K562 (cell line): ENCODE data around the gene MTHFD2. TPM values are rescaled to one million over a fixed set of nuclear protein-coding genes. Genes with fewer than 3 reads are reported as not detected.

Experiments
- CBFA2T2 ChIP-seq: fragments of 450-650 bp; conservative IDR thresholded peaks from 2 replicates; pipeline ENCODE4 v1.6.1; 2017; ENCODE audit warnings: mild to moderate bottlenecking
- CEBPB ChIP-seq: fragments of 450-650 bp; IDR thresholded peaks from 2 replicates; pipeline ENCODE4 v1.6.1; 2016; ENCODE audit warnings: missing genetic modification characterization, missing compliant biosample characterization
- DPF2 ChIP-seq: fragments of 450-650 bp; IDR thresholded peaks from 2 replicates; pipeline ENCODE4 v1.6.1; 2016
- FOXK2 ChIP-seq, 2 experiments: fragments of 450-650 bp; IDR thresholded peaks in 1 of 2; conservative IDR thresholded peaks in 1 of 2; 2 replicates each; pipeline ENCODE4 v1.6.1; 2016; ENCODE audit warnings: low read depth in 2 of 2, mild to moderate bottlenecking in 1 of 2
- GATA2 ChIP-seq: sonication (generic); formaldehyde crosslinking; IDR thresholded peaks from 2 replicates; pipeline ENCODE4 v1.4.0; 2020; ENCODE audit warnings: mild to moderate bottlenecking, missing genetic modification reagents
- HDAC2 ChIP-seq: fragments of 450-650 bp; IDR thresholded peaks from 2 replicates; pipeline ENCODE4 v1.6.1; 2016; ENCODE audit warnings: mild to moderate bottlenecking
- HDGF ChIP-seq: fragments of 450-650 bp; IDR thresholded peaks from 2 replicates; pipeline ENCODE4 v1.6.1; 2016
- JUND ChIP-seq, 2 experiments: IDR thresholded peaks; 2 replicates in 1 of 2; 3 replicates in 1 of 2; pipeline ENCODE4 v1.6.1; 2011; ENCODE audit warnings: borderline replicate concordance in 2 of 2, low read depth in 2 of 2, low read length in 2 of 2, improper control_type of control experiment in 1 of 2, missing biosample characterization in 1 of 2, missing genetic modification characterization in 1 of 2, missing genetic modification reagents in 1 of 2
- MTA2 ChIP-seq: fragments of 450-650 bp; IDR thresholded peaks from 2 replicates; pipeline ENCODE4 v1.6.1; 2016; ENCODE audit warnings: low read depth
- NCOR1 ChIP-seq: fragments of 450-650 bp; IDR thresholded peaks from 2 replicates; pipeline ENCODE4 v1.6.1; 2016; ENCODE audit warnings: mild to moderate bottlenecking, moderate library complexity
- NR2C1 ChIP-seq, 2 experiments: fragments of 450-650 bp; IDR thresholded peaks; 2 replicates each; pipeline ENCODE4 v1.6.1; 2017; ENCODE audit warnings: mild to moderate bottlenecking in 2 of 2, antibody characterized with exemption in 1 of 2, inconsistent platforms in 1 of 2, missing compliant biosample characterization in 1 of 2, missing genetic modification characterization in 1 of 2
- NRF1 ChIP-seq, 2 experiments: fragments of 450-650 bp; IDR thresholded peaks in 1 of 2; conservative IDR thresholded peaks in 1 of 2; 2 replicates each; pipeline ENCODE4 v1.6.1; 2014; ENCODE audit warnings: mild to moderate bottlenecking in 2 of 2
- PHB2 ChIP-seq: fragments of 450-650 bp; IDR thresholded peaks from 2 replicates; pipeline ENCODE4 v1.6.1; 2017; ENCODE audit warnings: low read depth
- PTBP1 ChIP-seq: fragments of 200-400 bp; formaldehyde crosslinking; IDR thresholded peaks from 2 replicates; pipeline ENCODE4 v1.6.1; 2017; ENCODE audit warnings: low read depth, low read length
- RCOR1 ChIP-seq, 2 experiments: IDR thresholded peaks; 2 replicates each; pipeline ENCODE4 v1.6.1; 2012; ENCODE audit warnings: low read depth in 2 of 2, low read length in 2 of 2, borderline replicate concordance in 1 of 2, improper control_type of control experiment in 1 of 2
- SMARCE1 ChIP-seq: fragments of 450-650 bp; IDR thresholded peaks from 2 replicates; pipeline ENCODE4 v1.7.1; 2016; ENCODE audit warnings: mild to moderate bottlenecking
- TRIM24 ChIP-seq, 2 experiments: fragments of 450-650 bp; IDR thresholded peaks; 2 replicates each; pipeline ENCODE4 v1.6.1; 2016
- ZNF175 ChIP-seq: fragments of 200-800 bp; sonication (Bioruptor generic); IDR thresholded peaks from 2 replicates; pipeline ENCODE4 v1.6.1; 2016; ENCODE audit warnings: low read depth, mild to moderate bottlenecking, missing genetic modification characterization, missing compliant biosample characterization
- ZNF586 ChIP-seq: fragments of 450-650 bp; formaldehyde crosslinking; conservative IDR thresholded peaks from 2 replicates; pipeline ENCODE4 v1.4.0; 2020; ENCODE audit warnings: mild to moderate bottlenecking, moderate library complexity
- polyA plus RNA-seq, 8 experiments: library from polyadenylated mRNA; depleted of rRNA in 4 of 8; stranded (reverse) in 5 of 8; unstranded in 3 of 8; fragments of >200 nt; fragmentation: Nextera tagmentation in 2 of 8; fragmentation: Illumina TruSeq in 1 of 8; extraction: Ambion mirVana in 2 of 8; extraction: Trizol in 1 of 8; gene quantifications; 2 replicates each; pipeline versions ENCODE4 v1.2.1 to v1.2.3, GENCODE V29; 2011 to 2014; ENCODE audit warnings: inconsistent platforms in 1 of 8, missing spikeins in 1 of 8
- total RNA-seq, 7 experiments: library from RNA; depleted of rRNA in 6 of 7; stranded (reverse); fragments of >200 nt in 6 of 7; fragmentation: Illumina TruSeq in 2 of 7; extraction: Trizol in 2 of 7; gene quantifications; 2 replicates each; pipeline versions ENCODE4 v1.2.1 to v1.2.3, GENCODE V29; 2011 to 2021; ENCODE audit warnings: low replicate concordance in 1 of 7
- TF ChIP-seq, protein P1 (sequence below): fragments of 450-650 bp; IDR thresholded peaks from 2 replicates; pipeline ENCODE4 v1.6.1; 2018; ENCODE audit not compliant: partially characterized antibody
- TF ChIP-seq, protein P2 (sequence below), 2 experiments: fragments of 250-450 bp in 1 of 2; fragments of 450-650 bp in 1 of 2; sonication (Bioruptor Pico) in 1 of 2; IDR thresholded peaks; 2 replicates each; pipeline versions ENCODE4 v1.6.1 to v1.8.0; 2016 to 2021; ENCODE audit warnings: mild to moderate bottlenecking in 2 of 2, moderate library complexity in 2 of 2, missing compliant biosample characterization in 1 of 2, missing genetic modification characterization in 1 of 2
- TF ChIP-seq, protein P3 (sequence below): sonication (generic); formaldehyde crosslinking; IDR thresholded peaks from 2 replicates; pipeline ENCODE4 v1.8.1; 2023; ENCODE audit warnings: mild to moderate bottlenecking, missing genetic modification reagents, moderate library complexity

The MTHFD2 gene
- total and polyA plus RNA-seq, 9 of the 15 experiments (the other 6 are each of a cell fraction or from before 2014, with no cell fraction given) = 113 to 520 (median 234) TPM

GRCh38 chr2:74242354-74243071 is 44.1 kb downstream of the MTHFD2 start (continued):
- TF ChIP-seq, protein P1, sequence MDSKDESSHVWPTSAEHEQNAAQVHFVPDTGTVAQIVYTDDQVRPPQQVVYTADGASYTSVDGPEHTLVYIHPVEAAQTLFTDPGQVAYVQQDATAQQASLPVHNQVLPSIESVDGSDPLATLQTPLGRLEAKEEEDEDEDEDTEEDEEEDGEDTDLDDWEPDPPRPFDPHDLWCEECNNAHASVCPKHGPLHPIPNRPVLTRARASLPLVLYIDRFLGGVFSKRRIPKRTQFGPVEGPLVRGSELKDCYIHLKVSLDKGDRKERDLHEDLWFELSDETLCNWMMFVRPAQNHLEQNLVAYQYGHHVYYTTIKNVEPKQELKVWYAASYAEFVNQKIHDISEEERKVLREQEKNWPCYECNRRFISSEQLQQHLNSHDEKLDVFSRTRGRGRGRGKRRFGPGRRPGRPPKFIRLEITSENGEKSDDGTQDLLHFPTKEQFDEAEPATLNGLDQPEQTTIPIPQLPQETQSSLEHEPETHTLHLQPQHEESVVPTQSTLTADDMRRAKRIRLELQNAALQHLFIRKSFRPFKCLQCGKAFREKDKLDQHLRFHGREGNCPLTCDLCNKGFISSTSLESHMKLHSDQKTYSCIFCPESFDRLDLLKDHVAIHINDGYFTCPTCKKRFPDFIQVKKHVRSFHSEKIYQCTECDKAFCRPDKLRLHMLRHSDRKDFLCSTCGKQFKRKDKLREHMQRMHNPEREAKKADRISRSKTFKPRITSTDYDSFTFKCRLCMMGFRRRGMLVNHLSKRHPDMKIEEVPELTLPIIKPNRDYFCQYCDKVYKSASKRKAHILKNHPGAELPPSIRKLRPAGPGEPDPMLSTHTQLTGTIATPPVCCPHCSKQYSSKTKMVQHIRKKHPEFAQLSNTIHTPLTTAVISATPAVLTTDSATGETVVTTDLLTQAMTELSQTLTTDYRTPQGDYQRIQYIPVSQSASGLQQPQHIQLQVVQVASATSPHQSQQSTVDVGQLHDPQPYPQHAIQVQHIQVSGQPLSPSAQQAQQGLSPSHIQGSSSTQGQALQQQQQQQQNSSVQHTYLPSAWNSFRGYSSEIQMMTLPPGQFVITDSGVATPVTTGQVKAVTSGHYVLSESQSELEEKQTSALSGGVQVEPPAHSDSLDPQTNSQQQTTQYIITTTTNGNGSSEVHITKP = no peak
- TF ChIP-seq PHB2 (peak; percentile 62; the same call in 1 of the 2 replicates), CEBPB (tag) (0 out of 2 replicates have a peak, but pooled peaks have one; percentile 9), NR2C1 (IDR thresholded peaks at IDR 0.05) (peak; percentile 47; the same call in 1 of the 2 replicates), NR2C1 (tag; IDR thresholded peaks at IDR 0.05) (peak; percentile 53), HDAC2 (peak; percentile 48; the same call in 1 of the 2 replicates), JUND (IDR thresholded peaks at IDR 0.05; ENCODE audit: borderline replicate concordance, low read depth, low read length) (peak; percentile 50), JUND (tag; IDR thresholded peaks at IDR 0.05; ENCODE audit: borderline replicate concordance, low read depth, low read length) (peak; percentile 72; the same call in 2 of the 3 replicates), NRF1 (conservative IDR thresholded peaks at IDR 0.05 in 1 of 2, IDR thresholded peaks at IDR 0.05 in 1 of 2) (no peak), SMARCE1 (peak; percentile 70), MTA2 (peak; percentile 68), TRIM24 (IDR thresholded peaks at IDR 0.05) (peak; percentile 93), FOXK2 (conservative IDR thresholded peaks at IDR 0.05 in 1 of 2, IDR thresholded peaks at IDR 0.05 in 1 of 2; ENCODE audit: low read depth in 2 of 2) (no peak), NCOR1 (peak; percentile 90), CBFA2T2 (peak; percentile 94), GATA2 (peak; percentile 60; the same call in 1 of the 2 replicates), DPF2 (peak; percentile 89), RCOR1 (IDR thresholded peaks at IDR 0.05; ENCODE audit: borderline replicate concordance in 1 of 2, low read depth in 2 of 2, low read length in 2 of 2) (peak in 1 of 2 experiments; percentile 60; a peak in 1 of 4 replicates), PTBP1 (0 out of 2 replicates have a peak, but pooled peaks have one; percentile 38), HDGF (no peak), ZNF586 (CRISPR knock-in tag) (no peak), ZNF175 (no peak)
- TF ChIP-seq, protein P2, sequence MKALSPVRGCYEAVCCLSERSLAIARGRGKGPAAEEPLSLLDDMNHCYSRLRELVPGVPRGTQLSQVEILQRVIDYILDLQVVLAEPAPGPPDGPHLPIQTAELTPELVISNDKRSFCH (CRISPR knock-in tag; IDR thresholded peaks at IDR 0.05) = no peak
- TF ChIP-seq, protein P2 (tag; IDR thresholded peaks at IDR 0.05) = peak; percentile 89; the same call in 1 of the 2 replicates
- TF ChIP-seq, protein P3, sequence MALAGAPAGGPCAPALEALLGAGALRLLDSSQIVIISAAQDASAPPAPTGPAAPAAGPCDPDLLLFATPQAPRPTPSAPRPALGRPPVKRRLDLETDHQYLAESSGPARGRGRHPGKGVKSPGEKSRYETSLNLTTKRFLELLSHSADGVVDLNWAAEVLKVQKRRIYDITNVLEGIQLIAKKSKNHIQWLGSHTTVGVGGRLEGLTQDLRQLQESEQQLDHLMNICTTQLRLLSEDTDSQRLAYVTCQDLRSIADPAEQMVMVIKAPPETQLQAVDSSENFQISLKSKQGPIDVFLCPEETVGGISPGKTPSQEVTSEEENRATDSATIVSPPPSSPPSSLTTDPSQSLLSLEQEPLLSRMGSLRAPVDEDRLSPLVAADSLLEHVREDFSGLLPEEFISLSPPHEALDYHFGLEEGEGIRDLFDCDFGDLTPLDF = 0 out of 2 replicates have a peak, but pooled peaks have one; percentile 39
